Endometrium (tissue), 2 donors: ENCODE data around the gene LETM1.
"Not testable (repeated sequence)": the region's sequence is repeated elsewhere in the genome, so short reads cannot be mapped to it uniquely, and the experiment has no call there.

Experiments
- FAIRE-seq: peaks from 2 replicates; lab custom pipeline; 2012; peaks lifted over from hg19 to GRCh38; lab: Jason Lieb, UNC
- donor health status: control.
- donor health status: control.

LETM1 gene

DNA sequence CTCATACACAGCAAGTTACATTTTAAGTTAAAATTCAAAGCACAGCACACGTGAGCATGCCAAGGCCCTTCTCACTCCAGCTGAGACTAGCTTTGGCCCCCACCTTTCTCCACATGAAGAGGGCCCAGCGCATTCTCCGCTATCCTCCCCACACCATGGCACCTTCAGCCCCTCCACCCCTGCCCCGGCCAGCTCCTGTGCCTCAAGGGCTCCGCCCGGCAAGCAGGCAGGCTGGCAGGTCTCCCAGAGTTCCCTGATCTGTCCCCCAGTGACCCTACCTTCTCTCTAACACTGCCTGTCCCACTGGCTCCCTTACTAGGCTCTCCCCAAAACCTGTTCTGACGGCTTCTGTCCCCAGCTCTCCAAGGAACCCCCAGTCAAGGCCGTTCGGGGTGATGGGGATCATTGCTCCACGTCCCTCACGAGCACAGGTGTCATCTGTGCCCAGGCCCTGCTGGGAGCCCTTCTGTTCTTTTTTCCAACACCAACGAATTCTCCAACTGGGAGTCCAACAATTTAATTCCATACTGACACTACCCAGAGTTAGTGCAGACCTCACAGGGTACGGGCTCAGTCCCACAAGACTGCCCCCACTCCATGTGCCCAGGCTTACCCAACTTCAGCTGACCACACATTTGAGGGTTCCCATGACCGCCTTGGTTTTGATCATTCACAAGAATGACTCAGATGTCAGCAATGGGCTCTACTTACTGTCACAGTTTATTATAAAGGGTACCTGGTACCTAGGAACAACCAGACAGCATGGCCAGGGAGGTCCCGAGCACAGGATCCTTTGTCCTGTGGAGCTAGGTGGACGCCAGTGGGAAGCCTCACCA is 4.2 kb downstream of the LETM1 start:
- FAIRE-seq = no peak

DNA sequence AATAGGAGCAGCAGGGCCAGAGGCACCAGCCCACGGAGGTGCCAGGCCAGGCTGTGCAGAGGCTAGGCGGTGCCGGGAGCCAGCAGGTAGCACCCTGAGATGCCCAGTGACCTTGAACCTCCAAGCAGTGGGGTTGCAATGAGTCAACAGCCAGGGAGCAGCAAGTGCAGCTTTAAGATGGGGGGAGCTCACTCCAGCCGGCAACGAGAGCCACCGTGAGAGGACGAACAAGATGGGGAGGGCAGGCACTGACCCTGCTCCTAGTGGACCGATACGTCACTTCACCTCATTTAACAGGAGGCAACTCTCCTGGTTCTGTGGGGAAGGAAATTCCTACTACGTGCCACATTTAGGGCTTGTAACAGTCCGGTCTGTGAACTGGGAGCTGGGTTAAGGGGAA is 4.8 kb downstream of the LETM1 start:
- FAIRE-seq = no peak

DNA sequence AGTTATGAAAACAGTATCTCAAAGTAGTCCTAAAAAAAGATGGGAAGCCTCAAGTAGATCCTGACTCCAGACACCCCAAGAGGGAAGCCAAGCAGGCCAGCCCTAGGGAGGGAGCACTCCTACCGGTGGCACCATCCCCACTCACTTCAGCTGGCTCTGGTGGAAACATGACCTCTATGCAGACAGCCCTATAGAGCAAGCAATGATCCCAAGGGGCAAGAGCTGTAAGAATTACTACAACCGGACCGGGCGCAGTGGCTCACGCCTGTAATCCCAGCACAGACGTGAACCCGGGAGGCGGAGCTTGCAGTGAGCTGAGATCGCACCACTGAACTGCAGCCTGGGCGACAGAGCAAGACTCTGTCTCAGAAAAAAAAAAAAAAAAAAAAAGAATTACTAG is 5.7 kb downstream of the LETM1 start:
- FAIRE-seq = no peak

DNA sequence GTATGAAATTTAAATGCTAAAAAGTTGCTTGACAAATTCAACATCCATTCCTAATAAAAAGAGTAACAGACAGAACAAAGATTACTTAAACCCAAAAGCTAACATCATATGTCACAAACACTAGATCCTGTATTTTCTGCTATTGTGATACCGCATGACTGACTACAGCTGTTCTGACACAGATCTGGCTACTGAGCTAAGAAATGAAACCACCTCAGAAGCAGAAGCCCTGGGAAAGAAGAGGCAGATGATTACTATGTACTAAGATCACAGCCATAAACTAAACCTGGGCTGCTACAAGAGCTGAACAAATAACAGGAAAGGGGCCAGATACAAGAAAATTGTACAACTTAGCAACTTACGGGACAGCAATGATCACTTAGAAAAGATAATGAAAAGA is 9.4 kb downstream of the LETM1 start:
- no peak for FAIRE-seq

DNA sequence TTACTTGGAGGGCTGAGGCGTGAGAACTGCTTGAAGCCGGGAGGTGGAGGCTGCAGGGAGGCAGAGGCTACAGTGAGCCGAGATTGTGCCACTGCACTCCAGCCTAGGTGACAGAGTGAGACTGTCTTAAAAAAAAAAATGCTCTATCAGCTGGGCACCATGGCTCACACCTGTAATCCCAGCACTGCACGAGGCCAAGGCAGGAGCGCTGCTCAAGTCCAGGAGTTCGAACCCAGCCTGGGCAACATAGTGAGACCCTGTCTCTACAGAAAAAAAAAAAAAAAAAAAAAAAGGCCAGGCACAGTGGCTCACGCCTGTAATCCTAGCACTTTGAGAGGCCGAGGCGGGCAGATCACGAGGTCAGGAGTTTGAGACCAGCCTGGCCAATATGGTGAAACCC is 11.3 kb downstream of the LETM1 start:
- not testable (repeated sequence) for FAIRE-seq

GRCh38 chr4:1843852-1844251 is 12.1 kb downstream of the LETM1 start:
- no peak for FAIRE-seq

DNA sequence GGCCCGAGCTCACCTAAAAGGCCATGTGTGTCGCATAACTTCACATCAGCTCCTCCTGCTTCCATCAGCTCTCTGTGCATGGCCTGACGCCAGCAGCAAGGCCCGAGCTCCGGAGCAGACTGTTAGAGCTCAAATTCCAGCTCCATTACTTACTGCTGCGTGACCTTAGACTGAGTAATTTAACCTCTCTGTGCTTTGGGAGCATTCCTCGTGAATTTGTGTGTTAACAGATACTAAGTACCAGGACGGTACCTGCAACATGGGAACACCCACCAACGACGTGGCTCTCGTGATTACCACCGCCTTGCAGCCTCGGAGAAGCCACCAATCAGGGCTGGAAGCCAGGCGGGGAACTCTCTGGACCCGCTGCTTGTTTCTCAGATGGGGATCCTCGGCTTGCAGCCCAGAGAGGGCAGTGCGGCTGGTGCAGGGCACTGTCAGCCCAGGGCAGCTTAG is 12.9 kb downstream of the LETM1 start:
- no peak for FAIRE-seq

- no peak for FAIRE-seq
Measured at GRCh38 chr4:1842339-1842895, 13.5 kb downstream of the LETM1 start.

- no peak for FAIRE-seq
Measured at GRCh38 chr4:1841887-1842210, 14.1 kb downstream of the LETM1 start.

GRCh38 chr4:1841201-1841886 is 14.6 kb downstream of the LETM1 start:
- FAIRE-seq = no peak

DNA sequence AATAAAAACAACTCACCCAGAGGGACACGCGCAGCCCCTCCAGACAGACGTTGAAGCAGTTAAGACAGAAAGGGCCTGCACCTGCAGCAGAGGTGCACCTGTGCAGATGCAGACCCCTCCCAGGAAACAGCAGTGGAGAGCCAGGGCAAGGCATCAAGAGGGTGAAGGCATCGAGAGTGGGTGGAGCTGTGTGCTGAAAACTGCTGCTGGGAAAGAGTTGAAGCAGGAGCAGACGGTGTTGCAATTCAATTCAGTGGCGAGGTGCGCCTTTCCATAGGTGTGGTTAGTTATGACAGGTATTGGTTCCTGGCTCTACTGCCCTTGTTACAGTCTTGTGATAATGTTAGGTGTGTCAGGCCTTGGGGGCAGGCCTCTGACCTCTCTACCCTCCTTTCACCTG is 16.7 kb downstream of the LETM1 start:
- FAIRE-seq = no peak

DNA sequence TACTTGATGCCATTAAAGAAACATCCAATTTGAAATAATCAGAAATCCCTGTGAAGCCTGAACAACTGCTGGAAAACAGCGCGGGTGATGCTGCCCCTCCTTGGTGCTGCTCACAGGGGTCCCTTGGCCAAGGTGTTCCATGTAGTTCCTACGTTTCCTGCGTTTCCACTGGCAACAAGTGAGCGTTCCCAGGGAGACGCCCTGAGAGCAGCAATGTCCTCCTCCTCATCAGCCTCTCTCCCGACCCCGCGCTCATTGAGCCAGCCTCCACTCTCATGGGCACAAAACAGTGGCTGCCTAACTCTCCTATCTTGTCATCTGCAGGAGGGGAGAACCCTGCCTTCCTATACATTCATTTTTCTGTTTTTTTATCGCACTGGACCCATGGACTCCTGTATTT is 18.9 kb downstream of the LETM1 start:
- FAIRE-seq = no peak

- no peak for FAIRE-seq
Measured at GRCh38 chr4:1836650-1837049, 19.3 kb downstream of the LETM1 start.

DNA sequence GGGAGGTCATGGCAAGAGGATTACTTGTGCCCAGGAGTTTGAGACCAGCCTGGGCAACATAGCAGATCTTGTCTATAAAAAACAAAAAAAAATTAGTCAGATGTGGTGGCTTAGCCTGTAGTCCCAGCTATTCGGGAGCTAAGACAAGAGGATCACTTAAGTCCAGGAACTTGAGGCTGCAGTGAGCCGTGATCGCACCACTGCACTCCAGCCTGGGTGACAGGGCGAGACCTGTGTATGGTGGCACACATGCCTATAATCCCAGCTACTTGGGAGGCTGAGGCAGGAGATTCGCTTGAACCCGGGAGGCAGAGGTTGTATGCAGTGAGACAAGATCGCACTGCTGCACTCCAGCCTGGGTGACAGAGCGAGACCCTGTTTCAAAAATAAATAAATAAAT is 20.1 kb downstream of the LETM1 start:
- not testable (repeated sequence) for FAIRE-seq

DNA sequence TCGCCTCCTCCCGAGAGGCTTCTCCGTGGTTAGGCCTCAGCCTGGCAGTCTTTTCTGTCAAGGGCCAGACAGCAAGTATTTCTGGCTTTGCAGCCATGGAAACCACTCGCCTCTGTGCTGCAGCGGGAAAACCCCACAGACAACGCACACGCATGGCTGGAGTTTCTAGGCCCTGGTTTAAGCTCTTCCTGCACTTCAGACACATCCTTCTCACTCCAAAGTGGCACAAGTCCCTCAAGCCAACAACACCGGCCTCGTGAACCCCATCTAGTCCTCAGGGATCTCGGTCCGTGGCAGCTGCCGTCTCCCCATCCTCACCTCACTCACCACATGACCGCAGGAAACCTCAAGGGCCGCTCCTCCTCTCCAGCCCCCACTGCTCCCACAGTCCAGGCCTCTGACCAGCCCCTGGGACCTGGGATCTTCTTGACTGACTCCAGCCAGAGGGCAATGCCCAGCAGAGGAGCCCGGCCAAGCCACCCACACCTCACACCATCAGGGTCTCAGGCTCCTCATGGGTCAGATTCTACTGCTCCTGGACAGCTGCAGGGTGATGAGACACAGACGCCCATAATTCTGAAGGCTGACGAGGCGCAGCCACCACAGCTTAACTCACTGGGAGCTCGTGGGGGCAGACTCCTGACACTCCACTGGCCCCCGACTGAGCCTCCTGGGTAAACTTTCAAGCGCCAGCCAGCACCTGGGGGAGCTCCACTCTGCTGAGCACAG is 21.7 kb downstream of the LETM1 start:
- no peak for FAIRE-seq

- FAIRE-seq = no peak
Measured at GRCh38 chr4:1833307-1834046, 22.5 kb downstream of the LETM1 start.

DNA sequence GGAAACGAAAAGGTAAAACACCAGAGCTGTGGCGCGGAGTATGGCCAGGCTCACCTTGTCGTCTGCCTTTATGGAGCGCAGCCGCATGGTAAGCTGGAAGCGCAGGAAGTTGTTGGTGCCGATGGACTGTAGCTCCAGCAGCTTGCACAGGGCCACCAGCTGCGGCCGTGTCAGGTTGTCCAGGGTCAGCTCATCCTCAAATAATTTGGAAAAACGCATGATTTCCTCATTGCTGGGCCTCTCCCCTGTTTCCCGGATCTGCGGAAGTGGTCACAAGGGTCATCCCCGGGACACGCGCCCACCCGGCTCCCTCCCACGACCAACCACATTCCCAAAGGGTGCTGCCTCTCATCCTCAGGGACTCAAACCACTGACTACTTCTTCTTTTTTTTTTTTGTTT is 23.3 kb downstream of the LETM1 start:
- no peak for FAIRE-seq

DNA sequence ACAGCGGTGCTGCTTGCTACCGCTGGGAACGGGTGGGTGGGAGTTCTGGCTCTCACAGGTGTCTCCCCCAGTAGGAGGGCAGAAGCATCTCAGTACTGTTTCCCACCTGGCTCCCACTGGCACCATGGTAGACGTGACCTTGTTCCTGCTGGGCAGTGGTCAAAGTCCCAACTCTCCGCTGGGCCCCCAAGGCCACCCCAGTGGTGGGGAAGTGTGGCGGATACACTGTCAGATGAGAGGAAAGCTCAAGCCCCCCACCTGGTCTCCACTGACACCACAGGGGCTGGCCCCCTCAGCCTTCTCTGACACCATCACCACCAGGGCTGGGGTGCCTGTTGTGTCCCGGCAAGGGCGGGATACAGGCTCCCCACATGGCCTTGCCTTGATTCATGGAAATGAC is 24.6 kb downstream of the LETM1 start:
- FAIRE-seq = no peak

GRCh38 chr4:1830642-1831228 is 25.2 kb downstream of the LETM1 start:
- FAIRE-seq = no peak

GRCh38 chr4:1830234-1830633 is 25.7 kb downstream of the LETM1 start:
- no peak for FAIRE-seq

DNA sequence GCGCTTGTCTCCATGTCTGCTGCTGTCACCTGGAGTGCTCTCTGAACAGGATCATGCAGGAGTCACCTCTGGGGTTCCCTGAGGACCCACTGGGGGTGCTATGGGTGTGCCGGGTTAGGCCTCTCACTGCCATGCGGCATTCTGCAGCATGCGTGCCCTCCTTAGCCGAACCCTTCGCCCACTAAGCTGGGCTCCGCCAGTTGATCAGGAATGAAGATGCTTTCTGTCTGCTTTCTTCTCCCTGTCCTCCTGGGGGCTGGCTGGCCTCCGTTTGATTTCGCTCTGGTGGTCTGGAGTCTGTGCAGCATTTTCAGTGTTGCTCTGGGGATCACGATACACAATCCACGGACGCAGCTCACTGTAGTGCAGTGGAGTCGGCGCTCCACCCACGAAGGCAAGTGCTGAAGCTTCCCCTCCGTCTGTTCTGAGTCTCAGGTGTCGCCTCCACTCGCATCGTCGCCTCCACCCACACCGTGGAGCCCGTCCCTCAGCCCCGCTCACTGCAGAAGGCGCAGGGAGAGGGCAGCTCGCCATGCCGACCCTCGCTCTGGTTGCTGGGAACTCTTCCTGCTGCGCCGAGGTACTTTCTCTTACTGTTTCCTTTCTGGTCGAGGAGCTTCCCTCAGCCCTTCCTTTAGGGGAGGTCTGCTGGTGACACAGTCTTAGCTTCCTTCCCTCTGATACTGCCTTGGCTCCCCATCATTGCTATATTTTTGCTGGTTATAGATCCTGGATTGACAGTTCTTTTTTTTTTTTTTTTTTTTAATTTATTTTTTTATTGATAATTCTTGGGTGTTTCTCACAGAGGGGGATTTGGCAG is 29.2 kb downstream of the LETM1 start:
- no peak for FAIRE-seq
